GM12878 (cell line): ENCODE measurements around the gene CYP2C19. TPM values are rescaled to one million over a fixed set of nuclear protein-coding genes. Genes with fewer than 3 reads are reported as not detected.

Experiments used
- ATAC-seq: fragments of 200-7000 bp; cut with Tn5 transposase; 3 replicates; pipeline ENCODE4 v1.9.1; 2020; ENCODE audit warnings: mild to moderate bottlenecking, moderate library complexity
- BruUV-seq: library from RNA; stranded (reverse); fragments of 400-500 nt; replicated peaks from 2 replicates; lab custom pipeline; 2021; lab: Mats Ljungman, UMichigan
- CTCF ChIA-PET: fragments of 300-600 bp; sonication (Branson Sonifier 250); formaldehyde crosslinking; extraction: SDS; loops from one replicate; lab custom pipeline; 2021; ENCODE audit warnings: inconsistent platforms; lab: Yijun Ruan, JAX
- POLR2A ChIA-PET: fragments of 350-600 bp; formaldehyde crosslinking; extraction: SDS; loops from one replicate; lab custom pipeline; 2021; ENCODE audit warnings: inconsistent platforms; lab: Charles Lee
- RAD21 ChIA-PET: fragments of 300-600 bp; sonication (Branson Sonifier 250); formaldehyde crosslinking; loops from one replicate; lab custom pipeline; 2023; ENCODE audit warnings: antibody characterized with exemption; ENCODE audit not compliant: unreplicated experiment; lab: Charles Lee
- SMC1A ChIA-PET: fragments of 300-600 bp; sonication (Branson Sonifier 250); formaldehyde crosslinking; loops from one replicate; lab custom pipeline; 2023; ENCODE audit not compliant: unreplicated experiment, uncharacterized antibody; lab: Charles Lee
- DNase-seq: peaks from one replicate; pipeline ENCODE4 v3.0.0-alpha.2; 2011; ENCODE audit warnings: low read depth, low spot score
- FAIRE-seq: peaks from 3 replicates; lab custom pipeline; 2011; peaks lifted over from hg19 to GRCh38; lab: Jason Lieb, UNC
- H2AFZ ChIP-seq: 2 replicates; pipeline ENCODE4 v1.6.0; 2011; ENCODE audit warnings: low read depth, low read length, control low read depth; ENCODE audit not compliant: control insufficient read depth
- H3K27ac ChIP-seq: 2 replicates; pipeline ENCODE4 v1.5.1; 2011; ENCODE audit warnings: control low read depth; ENCODE audit not compliant: control insufficient read depth, insufficient read depth
- H3K27me3 ChIP-seq, 2 experiments: replicated peaks in 1 of 2; 2 replicates each; pipeline versions ENCODE4 v1.6.0 to v1.6.1; 2011; ENCODE audit warnings: low read length in 1 of 2; ENCODE audit not compliant: control insufficient read depth in 2 of 2, insufficient read depth in 2 of 2
- H3K36me3 ChIP-seq, 2 experiments: 2 replicates each; pipeline ENCODE4 v1.5.1; 2011; ENCODE audit warnings: low read length in 1 of 2; ENCODE audit not compliant: control insufficient read depth in 2 of 2, insufficient read depth in 2 of 2
- H3K4me1 ChIP-seq: 2 replicates; pipeline ENCODE4 v1.6.1; 2011; ENCODE audit warnings: mild to moderate bottlenecking, low read length, moderate library complexity, mixed read lengths; ENCODE audit not compliant: control insufficient read depth, insufficient read depth
- H3K4me2 ChIP-seq: 2 replicates; pipeline ENCODE4 v1.6.0; 2011; ENCODE audit warnings: control low read depth; ENCODE audit not compliant: control insufficient read depth, insufficient read depth
- H3K4me3 ChIP-seq: fragments of 200-600 bp; sonication (generic); 2 replicates; pipeline ENCODE4 v1.5.1; 2016
- H3K79me2 ChIP-seq: 2 replicates; pipeline ENCODE4 v1.6.0; 2011; ENCODE audit warnings: low read length; ENCODE audit not compliant: control insufficient read depth, insufficient read depth
- H3K9ac ChIP-seq: 2 replicates; pipeline ENCODE4 v1.8.0; 2011; ENCODE audit warnings: low read length, control low read depth, mixed read lengths; ENCODE audit not compliant: control insufficient read depth, insufficient read depth
- H3K9me3 ChIP-seq: replicated peaks from 3 replicates; pipeline ENCODE4 v1.5.1; 2011; ENCODE audit warnings: mild to moderate bottlenecking, low read length; ENCODE audit not compliant: control insufficient read depth, insufficient read depth
- H4K20me1 ChIP-seq: 2 replicates; pipeline ENCODE4 v1.6.0; 2011; ENCODE audit not compliant: control insufficient read depth, insufficient read depth
- BCL11A ChIP-seq: IDR thresholded peaks from 2 replicates; pipeline ENCODE4 v1.6.1; 2011; ENCODE audit warnings: low read depth, low read length
- CHD1 ChIP-seq: IDR thresholded peaks from 2 replicates; pipeline ENCODE4 v1.6.1; 2012; ENCODE audit warnings: low read depth, low read length, improper control_type of control experiment
- EED ChIP-seq: sonication (generic); IDR thresholded peaks from 2 replicates; pipeline ENCODE4 v1.6.1; 2016; ENCODE audit warnings: antibody characterized with exemption, low read depth
- FOS ChIP-seq: IDR thresholded peaks from 3 replicates; pipeline ENCODE4 v1.6.1; 2011; ENCODE audit warnings: borderline replicate concordance; ENCODE audit not compliant: insufficient read length; ENCODE audit errors: extremely low read depth
- HCFC1 ChIP-seq: fragments of 150-350 bp; IDR thresholded peaks from 2 replicates; pipeline ENCODE4 v1.6.1; 2014; ENCODE audit warnings: low read length
- MXI1 ChIP-seq: fragments of 150-350 bp; IDR thresholded peaks from 2 replicates; pipeline ENCODE4 v1.6.1; 2011; ENCODE audit warnings: low read depth, mild to moderate bottlenecking, inconsistent platforms, low read length, improper control_type of control experiment
- PRDM15 ChIP-seq: fragments of 450-650 bp; formaldehyde crosslinking; IDR thresholded peaks from 2 replicates; pipeline ENCODE4 v1.4.0; 2020; ENCODE audit warnings: mild to moderate bottlenecking, moderate library complexity
- RBBP5 ChIP-seq: fragments of 200-600 bp; sonication (generic); conservative IDR thresholded peaks from 2 replicates; pipeline ENCODE4 v1.6.1; 2016
- SIX5 ChIP-seq: IDR thresholded peaks from 2 replicates; pipeline ENCODE4 v1.6.1; 2011; ENCODE audit warnings: mild to moderate bottlenecking, low read depth, low read length, moderate library complexity; ENCODE audit not compliant: severe bottlenecking
- SMAD1 ChIP-seq: fragments of 450-650 bp; IDR thresholded peaks from 2 replicates; pipeline ENCODE4 v1.6.1; 2018; ENCODE audit warnings: mild to moderate bottlenecking, low read depth; ENCODE audit not compliant: partially characterized antibody
- SMAD5 ChIP-seq: IDR thresholded peaks from 2 replicates; pipeline ENCODE4 v1.6.1; 2016; ENCODE audit warnings: antibody characterized with exemption, low read depth
- SREBF1 ChIP-seq: IDR thresholded peaks from 2 replicates; pipeline ENCODE4 v1.6.1; 2012; ENCODE audit warnings: mild to moderate bottlenecking, low read length
- USF2 ChIP-seq: IDR thresholded peaks from 2 replicates; pipeline ENCODE4 v1.6.1; 2011; ENCODE audit warnings: low read depth, low read length, improper control_type of control experiment, borderline replicate concordance
- YY1 ChIP-seq: IDR thresholded peaks from 2 replicates; pipeline ENCODE4 v1.6.1; 2011; ENCODE audit warnings: low read depth, mild to moderate bottlenecking, low read length
- ZNF207 ChIP-seq: fragments of 450-650 bp; IDR thresholded peaks from 2 replicates; pipeline ENCODE4 v1.6.1; 2014; ENCODE audit warnings: antibody characterized with exemption, mild to moderate bottlenecking, borderline replicate concordance
- ZNF687 ChIP-seq: fragments of 450-650 bp; IDR thresholded peaks from 2 replicates; pipeline ENCODE4 v1.6.1; 2017; ENCODE audit warnings: mild to moderate bottlenecking, moderate library complexity
- WGBS: methylation state at CpG from one replicate; pipeline ENCODE4 v1.1.6; 2016; ENCODE audit warnings: low lambda C conversion rate; ENCODE audit not compliant: insufficient replicate concordance, insufficient coverage; ENCODE audit errors: missing lambda C conversion rate; 5-methylcytosine and 5-hydroxymethylcytosine counted together
- in situ Hi-C: fragments of 300-500 bp; cut with MboI; formaldehyde crosslinking; loops from 9 replicates; pipeline ENCODE4 v1.14.3; 2018; ENCODE audit warnings: mixed read lengths
- intact Hi-C: fragments of 100-400 bp; cut with micrococcal nuclease; formaldehyde crosslinking; loops from one replicate; pipeline ENCODE4 v1.14.2; 2022; ENCODE audit not compliant: unreplicated experiment
- polyA plus RNA-seq, 11 experiments: library from polyadenylated mRNA; depleted of rRNA in 4 of 11; unstranded in 6 of 11; stranded (reverse) in 5 of 11; fragments of >200 nt; fragmentation: Nextera tagmentation in 4 of 11; fragmentation: Illumina TruSeq in 1 of 11; extraction: Ambion mirVana in 4 of 11; extraction: Trizol in 1 of 11; gene quantifications; 1 replicate in 1 of 11; 2 replicates in 10 of 11; pipeline versions ENCODE4 v1.2.1 to v1.2.3, GENCODE V29; 2011 to 2016; ENCODE audit warnings: inconsistent platforms in 2 of 11, missing spikeins in 2 of 11, low read depth in 1 of 11
- total RNA-seq, 4 experiments: library from RNA; depleted of rRNA in 3 of 4; stranded (reverse); fragments of >200 nt in 3 of 4; fragmentation: Illumina TruSeq in 1 of 4; extraction: Trizol in 1 of 4; gene quantifications; 2 replicates each; pipeline versions ENCODE4 v1.2.1 to v1.2.3, GENCODE V29; 2013 to 2021

CYP2C19 gene
- total and polyA plus RNA-seq, 10 of the 15 experiments (the other 5 are each of a cell fraction or from before 2014, with no cell fraction given), result not detected

GRCh38 chr10:94747137-94747536 lies 15.3 kb upstream of the CYP2C19 start (continued):
- TF ChIP-seq FOS, result no peak
- TF ChIP-seq SIX5, result no peak
- TF ChIP-seq ZNF687, result no peak

GRCh38 chr10:94747838-94748237 lies 14.6 kb upstream of the CYP2C19 start:
- ChIA-PET RAD21 (no interaction called here), CTCF (no interaction called here), POLR2A (no interaction called here), SMC1A (no interaction called here)
- intact Hi-C loops (no loop called here), in situ Hi-C loops (no loop called here)
- no peak for DNase-seq
- ATAC-seq, result no peak
- Histone ChIP-seq H3K27ac (no peak overlapping the region), H3K9ac (no peak overlapping the region), H3K36me3 (no peaks in the 10 kb centered on the region), H3K9me3 (no peaks in the 10 kb centered on the region; the same call in 2 of the 3 replicates), H3K27me3 (no peaks in the 10 kb centered on the region), H3K79me2 (no peaks in the 10 kb centered on the region), H3K4me2 (no peak overlapping the region), H4K20me1 (no peaks in the 10 kb centered on the region), H3K4me1 (no peaks in the 10 kb centered on the region), H2AFZ (no peak overlapping the region), H3K4me3 (no peak overlapping the region)
- 19% methylated on average over 4 of the region's 4 CpGs for WGBS
- no TSS peak for BruUV-seq
- no peak for FAIRE-seq
- TF ChIP-seq HCFC1, result no peak
- no peak for TF ChIP-seq PRDM15 (CRISPR knock-in tag)
- TF ChIP-seq YY1, result no peak
- no peak for TF ChIP-seq ZNF207
- no peak for TF ChIP-seq CHD1
- TF ChIP-seq SMAD5, result no peak
- no peak for TF ChIP-seq MXI1
- no peak for TF ChIP-seq USF2
- no peak for TF ChIP-seq FOS
- TF ChIP-seq BCL11A, result no peak
- TF ChIP-seq SREBF1, result no peak
- no peak for TF ChIP-seq RBBP5
- no peak for TF ChIP-seq SMAD1
- TF ChIP-seq EED, result no peak
